ENCODE measurements around the gene PDCL2.
"Not testable (repeated sequence)": the region's sequence is repeated elsewhere in the genome, so short reads cannot be mapped to it uniquely, and the experiment has no call there.

The PDCL2 gene

GRCh38 chr4:55560096-55560495 lies 31.9 kb downstream of the PDCL2 start:
- Histone ChIP-seq H3K4me2 (ENCODE audit: low read depth, low read length, poor library complexity, severe bottlenecking) (no peak overlapping the region), H3K79me2 (ENCODE audit: insufficient read depth, low read length) (no peaks in the 10 kb centered on the region), H3K4me3 (ENCODE audit: low read length, poor library complexity, severe bottlenecking) (no peak overlapping the region), H3K36me3 (ENCODE audit: insufficient read depth, low read length) (no peaks in the 10 kb centered on the region), H4K20me1 (ENCODE audit: insufficient read depth, low read length, poor library complexity, severe bottlenecking) (no peaks in the 10 kb centered on the region), H3K9me3 (ENCODE audit: insufficient read depth, low read depth, low read length) (no peaks in the 10 kb centered on the region), H3K9me2 (replicated peaks; ENCODE audit: low read depth, low read length) (no peaks in the 10 kb centered on the region), H3K27me3 (ENCODE audit: insufficient read depth, low read length, poor library complexity, severe bottlenecking) (no peaks in the 10 kb centered on the region), H3K4me1 (ENCODE audit: insufficient read depth, low read length, poor library complexity, severe bottlenecking) (no peaks in the 10 kb centered on the region), H2AFZ (ENCODE audit: low read length) (no peak overlapping the region), H3K9ac (ENCODE audit: low read depth, low read length, poor library complexity, severe bottlenecking) (no peak overlapping the region), H3F3A (ENCODE audit: low read depth) (no peaks in the 10 kb centered on the region)
- TF ChIP-seq CTCF (conservative IDR thresholded peaks at IDR 0.05; ENCODE audit: low read length) = no peak
- TF ChIP-seq EZH2phosphoT487 (IDR thresholded peaks at IDR 0.05; ENCODE audit: borderline replicate concordance) = no peak

- Histone ChIP-seq H3K9me3 (ENCODE audit: insufficient read depth, low read depth, low read length) (no peaks in the 10 kb centered on the region), H3K9ac (ENCODE audit: low read depth, low read length, poor library complexity, severe bottlenecking) (no peak overlapping the region), H3K36me3 (ENCODE audit: insufficient read depth, low read length) (no peaks in the 10 kb centered on the region), H2AFZ (ENCODE audit: low read length) (no peak overlapping the region), H3K79me2 (ENCODE audit: insufficient read depth, low read length) (no peaks in the 10 kb centered on the region), H3F3A (ENCODE audit: low read depth) (no peaks in the 10 kb centered on the region), H3K4me2 (ENCODE audit: low read depth, low read length, poor library complexity, severe bottlenecking) (no peak overlapping the region), H3K27me3 (ENCODE audit: insufficient read depth, low read length, poor library complexity, severe bottlenecking) (no peaks in the 10 kb centered on the region), H3K4me3 (ENCODE audit: low read length, poor library complexity, severe bottlenecking) (no peak overlapping the region), H3K9me2 (replicated peaks; ENCODE audit: low read depth, low read length) (no peaks in the 10 kb centered on the region), H3K4me1 (ENCODE audit: insufficient read depth, low read length, poor library complexity, severe bottlenecking) (peaks cover 6% of the 10 kb centered on the region), H4K20me1 (ENCODE audit: insufficient read depth, low read length, poor library complexity, severe bottlenecking) (no peaks in the 10 kb centered on the region)
- TF ChIP-seq EZH2phosphoT487 (IDR thresholded peaks at IDR 0.05; ENCODE audit: borderline replicate concordance) = no peak
- peak; percentile 62 for TF ChIP-seq CTCF (conservative IDR thresholded peaks at IDR 0.05; ENCODE audit: low read length)
Measured at GRCh38 chr4:55554453-55555030, 37.5 kb downstream of the PDCL2 start.

- H3K9ac ChIP-seq (ENCODE audit: low read depth, low read length, poor library complexity, severe bottlenecking) = no peak overlapping the region
- H3K27me3 ChIP-seq (ENCODE audit: insufficient read depth, low read length, poor library complexity, severe bottlenecking) = no peaks in the 10 kb centered on the region
- TF ChIP-seq EZH2phosphoT487 (IDR thresholded peaks at IDR 0.05; ENCODE audit: borderline replicate concordance) = no peak
- no peak for TF ChIP-seq CTCF (conservative IDR thresholded peaks at IDR 0.05; ENCODE audit: low read length)
- no peaks in the 10 kb centered on the region for H3K9me2 ChIP-seq (replicated peaks; ENCODE audit: low read depth, low read length)
- no peaks in the 10 kb centered on the region for H3F3A ChIP-seq (ENCODE audit: low read depth)
- H2AFZ ChIP-seq (ENCODE audit: low read length) = peak overlapping the region; percentile 82
- no peaks in the 10 kb centered on the region for H4K20me1 ChIP-seq (ENCODE audit: insufficient read depth, low read length, poor library complexity, severe bottlenecking)
- H3K4me2 ChIP-seq (ENCODE audit: low read depth, low read length, poor library complexity, severe bottlenecking) = peak overlapping the region; percentile 44
- peaks cover 6% of the 10 kb centered on the region for H3K4me1 ChIP-seq (ENCODE audit: insufficient read depth, low read length, poor library complexity, severe bottlenecking)
- peak overlapping the region; percentile 43 for H3K4me3 ChIP-seq (ENCODE audit: low read length, poor library complexity, severe bottlenecking)
- no peaks in the 10 kb centered on the region for H3K9me3 ChIP-seq (ENCODE audit: insufficient read depth, low read depth, low read length)
- no peaks in the 10 kb centered on the region for H3K79me2 ChIP-seq (ENCODE audit: insufficient read depth, low read length)
- H3K36me3 ChIP-seq (ENCODE audit: insufficient read depth, low read length) = no peaks in the 10 kb centered on the region
Measured at GRCh38 chr4:55553441-55554201, 38.4 kb downstream of the PDCL2 start.

GRCh38 chr4:55551964-55552363 lies 40.1 kb downstream of the PDCL2 start:
- not testable (repeated sequence) for H3K9me2 ChIP-seq (replicated peaks; ENCODE audit: low read depth, low read length); H3K27me3 ChIP-seq (ENCODE audit: insufficient read depth, low read length, poor library complexity, severe bottlenecking); H3K9me3 ChIP-seq (ENCODE audit: insufficient read depth, low read depth, low read length); H4K20me1 ChIP-seq (ENCODE audit: insufficient read depth, low read length, poor library complexity, severe bottlenecking); H3K79me2 ChIP-seq (ENCODE audit: insufficient read depth, low read length); H3K9ac ChIP-seq (ENCODE audit: low read depth, low read length, poor library complexity, severe bottlenecking); H2AFZ ChIP-seq (ENCODE audit: low read length); H3K4me3 ChIP-seq (ENCODE audit: low read length, poor library complexity, severe bottlenecking); H3F3A ChIP-seq (ENCODE audit: low read depth); H3K36me3 ChIP-seq (ENCODE audit: insufficient read depth, low read length); H3K4me2 ChIP-seq (ENCODE audit: low read depth, low read length, poor library complexity, severe bottlenecking)
- H3K4me1 ChIP-seq (ENCODE audit: insufficient read depth, low read length, poor library complexity, severe bottlenecking) = peaks cover 16% of the 10 kb centered on the region

Data from Loucy (cell line).